Breast epithelium (tissue), 3 donors: ENCODE results near the gene MYBBP1A.

Source experiments
- CTCF ChIP-seq, 3 donors: fragments of 450-650 bp; IDR thresholded peaks; one replicate each; pipeline ENCODE4 v1.5.1; 2016 to 2017; ENCODE audit warnings: antibody characterized with exemption in 3 of 3, mild to moderate bottlenecking in 3 of 3, moderate library complexity in 3 of 3
- POLR2A ChIP-seq: fragments of 450-650 bp; IDR thresholded peaks from one replicate; pipeline ENCODE4 v1.6.1; 2016; ENCODE audit warnings: antibody characterized with exemption, mild to moderate bottlenecking, moderate library complexity

GRCh38 chr17:4515501-4515900 lies 39.7 kb downstream of the MYBBP1A start:
- TF ChIP-seq CTCF (IDR thresholded peaks at IDR 0.05) (no peak), POLR2A (no peak)
